ENCODE measurements around the gene DENND6A. TPM values are rescaled to one million over a fixed set of nuclear protein-coding genes. Genes with fewer than 3 reads are reported as not detected.
"Not testable (repeated sequence)": the region's sequence is repeated elsewhere in the genome, so short reads cannot be mapped to it uniquely, and the experiment has no call there.

Gene DENND6A
- total and polyA plus RNA-seq, 7 donors = 4.5 to 11.3 (median 10.4) TPM

DNA sequence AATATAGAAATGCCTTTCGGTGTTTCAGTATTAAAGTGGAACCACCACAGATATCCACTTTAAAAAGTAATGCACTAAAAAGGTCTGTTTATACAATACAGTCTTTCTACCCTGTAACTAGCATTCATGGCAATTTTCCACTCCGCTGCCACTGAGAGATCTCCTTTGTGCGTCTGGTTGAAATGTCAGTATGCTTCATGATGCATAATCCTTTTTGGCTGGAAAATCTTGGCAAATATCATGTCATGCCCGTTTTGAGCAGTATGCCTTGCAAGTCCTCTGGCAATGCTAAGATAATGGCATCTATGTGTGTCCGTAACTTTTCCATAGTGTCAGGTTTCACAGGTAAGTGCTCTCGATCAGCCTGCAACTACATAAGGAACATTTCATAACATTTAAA lies 64.9 kb downstream of the DENND6A start:
- no peaks in the 10 kb centered on the region for H3K27me3 ChIP-seq (ENCODE audit: insufficient read depth in 3 of 3, low read length in 2 of 3)
- H3K27ac ChIP-seq = no peak overlapping the region
- ATAC-seq (peak in 3 of 4 donors; percentile 27 to 79 (median 56)), DNase-seq (no peak)
- peaks cover 2 to 89% of the 10 kb centered on the region in 2 donors for H3K36me3 ChIP-seq (ENCODE audit: insufficient read depth in 1 of 2, low read depth in 1 of 2)
- intact Hi-C loops (cut with DNase I) = no loop called here
- no peaks in the 10 kb centered on the region for H3K9me3 ChIP-seq
- WGBS, 3 donors = 32 to 45% (median 32%) methylated on average over 6 of the region's 6 CpGs
- no peak overlapping the region for H3K4me3 ChIP-seq
- no peaks in the 10 kb centered on the region for H3K4me1 ChIP-seq
- TF ChIP-seq, protein P1, sequence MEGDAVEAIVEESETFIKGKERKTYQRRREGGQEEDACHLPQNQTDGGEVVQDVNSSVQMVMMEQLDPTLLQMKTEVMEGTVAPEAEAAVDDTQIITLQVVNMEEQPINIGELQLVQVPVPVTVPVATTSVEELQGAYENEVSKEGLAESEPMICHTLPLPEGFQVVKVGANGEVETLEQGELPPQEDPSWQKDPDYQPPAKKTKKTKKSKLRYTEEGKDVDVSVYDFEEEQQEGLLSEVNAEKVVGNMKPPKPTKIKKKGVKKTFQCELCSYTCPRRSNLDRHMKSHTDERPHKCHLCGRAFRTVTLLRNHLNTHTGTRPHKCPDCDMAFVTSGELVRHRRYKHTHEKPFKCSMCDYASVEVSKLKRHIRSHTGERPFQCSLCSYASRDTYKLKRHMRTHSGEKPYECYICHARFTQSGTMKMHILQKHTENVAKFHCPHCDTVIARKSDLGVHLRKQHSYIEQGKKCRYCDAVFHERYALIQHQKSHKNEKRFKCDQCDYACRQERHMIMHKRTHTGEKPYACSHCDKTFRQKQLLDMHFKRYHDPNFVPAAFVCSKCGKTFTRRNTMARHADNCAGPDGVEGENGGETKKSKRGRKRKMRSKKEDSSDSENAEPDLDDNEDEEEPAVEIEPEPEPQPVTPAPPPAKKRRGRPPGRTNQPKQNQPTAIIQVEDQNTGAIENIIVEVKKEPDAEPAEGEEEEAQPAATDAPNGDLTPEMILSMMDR (IDR thresholded peaks at IDR 0.05) = no peak

DNA sequence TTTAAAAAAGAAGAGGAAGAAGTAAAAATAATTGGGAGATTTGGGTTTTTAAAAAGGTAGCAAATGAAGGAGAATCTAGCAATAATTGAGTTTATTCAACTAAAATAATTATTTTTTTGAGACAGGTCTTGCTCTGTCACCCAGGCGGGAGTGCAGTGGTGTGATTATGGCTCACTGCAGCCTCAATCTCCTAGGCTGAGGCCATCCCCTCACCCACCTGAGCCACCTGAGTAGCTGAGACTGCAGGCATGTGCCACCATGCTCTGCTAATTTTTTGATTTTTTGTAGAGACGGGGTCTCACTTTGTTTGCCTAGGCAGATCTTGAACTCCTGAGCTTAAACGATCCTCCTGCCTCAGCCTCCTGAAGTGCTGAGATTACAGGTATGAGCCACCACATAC lies 68.1 kb downstream of the DENND6A start:
- TF ChIP-seq, protein P1 (IDR thresholded peaks at IDR 0.05) = no peak

DNA sequence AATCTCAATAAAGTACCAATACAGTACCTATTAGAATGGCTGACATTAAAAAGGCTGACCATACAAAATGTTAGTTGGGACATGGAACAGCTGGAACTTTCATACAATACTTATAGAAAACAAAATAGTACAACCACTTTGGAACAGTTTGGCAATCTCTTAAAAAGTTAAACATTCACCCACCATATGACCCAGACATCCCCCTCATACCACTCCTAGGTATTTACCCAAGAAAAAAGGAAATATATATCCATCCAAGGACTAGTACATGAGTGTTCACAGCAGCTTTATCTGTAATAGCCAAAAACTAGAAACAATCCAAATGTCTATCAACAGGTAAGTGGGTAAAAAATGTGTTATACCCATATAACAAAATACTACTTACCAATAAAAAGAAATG lies 70.5 kb downstream of the DENND6A start:
- Histone ChIP-seq H3K9me3 (no peaks in the 10 kb centered on the region), H3K27ac (no peak overlapping the region), H3K4me3 (no peak overlapping the region), H3K4me1 (no peaks in the 10 kb centered on the region), H3K36me3 (ENCODE audit: insufficient read depth in 1 of 2, low read depth in 1 of 2) (peaks cover 2 to 46% of the 10 kb centered on the region in 2 donors), H3K27me3 (ENCODE audit: insufficient read depth in 3 of 3, low read length in 2 of 3) (no peaks in the 10 kb centered on the region)
- ATAC-seq (no peak), DNase-seq (no peak)
- intact Hi-C loops (cut with DNase I) = no loop called here
- TF ChIP-seq, protein P1 (IDR thresholded peaks at IDR 0.05) = no peak

More for the DNA sequence above, 68.1 kb downstream of the DENND6A start:
- Histone ChIP-seq H3K27me3 (ENCODE audit: insufficient read depth in 3 of 3, low read length in 2 of 3) (no peaks in the 10 kb centered on the region), H3K36me3 (ENCODE audit: insufficient read depth in 1 of 2, low read depth in 1 of 2) (peaks cover 2 to 71% of the 10 kb centered on the region in 2 donors), H3K27ac (no peak overlapping the region), H3K4me1 (no peaks in the 10 kb centered on the region), H3K9me3 (no peaks in the 10 kb centered on the region), H3K4me3 (no peak overlapping the region)
- DNase-seq (no peak), ATAC-seq (no peak)
- 92 to 96% (median 95%) methylated on average over 3 of the region's 3 CpGs for WGBS, 3 donors
- intact Hi-C loops (cut with DNase I) = no loop called here

DNA sequence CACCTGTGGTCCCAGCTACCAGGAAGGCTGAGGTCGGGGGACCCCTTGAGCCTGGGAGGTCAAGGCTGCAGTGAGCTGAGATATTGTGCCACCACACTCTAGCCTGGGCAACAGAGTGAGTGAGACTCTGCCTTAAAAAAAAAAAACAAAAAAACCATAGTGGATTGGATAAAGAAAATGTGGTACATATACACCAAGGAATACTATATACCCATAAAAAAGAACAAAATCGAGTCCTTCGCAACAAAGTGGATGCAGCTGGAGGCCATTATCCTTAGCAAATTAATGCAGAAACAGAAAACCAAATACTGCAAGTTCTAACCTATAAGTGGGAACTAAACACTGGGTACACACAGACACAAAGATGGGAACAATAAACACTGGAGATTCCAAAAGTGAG lies 75.1 kb downstream of the DENND6A start:
- Histone ChIP-seq H3K27ac (no peak overlapping the region), H3K4me3 (no peak overlapping the region), H3K36me3 (ENCODE audit: insufficient read depth in 1 of 2, low read depth in 1 of 2) (peaks cover 0 to 3% of the 10 kb centered on the region in 2 donors), H3K9me3 (no peaks in the 10 kb centered on the region), H3K4me1 (no peaks in the 10 kb centered on the region), H3K27me3 (ENCODE audit: insufficient read depth in 3 of 3, low read length in 2 of 3) (no peaks in the 10 kb centered on the region)
- WGBS, 3 donors = 98 to 100% (median 99%) methylated on average over 3 of the region's 3 CpGs
- ATAC-seq = no peak
- TF ChIP-seq, protein P1 (IDR thresholded peaks at IDR 0.05) = no peak
- DNase-seq = no peak
- intact Hi-C loops (cut with DNase I) = no loop called here

DNA sequence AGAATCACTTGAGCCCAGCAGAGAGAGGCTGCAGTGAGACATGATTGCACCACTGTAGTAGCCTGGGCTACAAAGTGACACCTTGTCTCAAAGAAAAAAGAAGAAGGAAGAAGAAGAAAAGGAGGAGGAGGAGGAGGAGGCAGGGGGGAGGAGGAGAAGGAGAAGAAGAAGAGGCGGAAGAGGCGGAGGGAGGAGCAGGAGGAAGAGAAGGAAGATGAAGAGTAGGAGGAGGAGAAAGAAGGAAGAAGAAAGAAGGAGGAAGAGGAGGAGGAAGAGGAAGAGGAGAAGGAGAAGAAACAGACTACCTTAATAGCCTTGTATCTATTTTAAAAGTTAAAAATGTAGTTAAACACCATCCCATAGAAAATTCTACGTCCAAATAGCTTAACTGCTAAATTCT lies 76.6 kb downstream of the DENND6A start:
- no peaks in the 10 kb centered on the region for H3K9me3 ChIP-seq
- ATAC-seq = no peak
- H3K4me1 ChIP-seq = no peaks in the 10 kb centered on the region
- 63 to 90% (median 77%) methylated on average over 3 of the region's 3 CpGs for WGBS, 3 donors
- no peak for DNase-seq
- no peaks in the 10 kb centered on the region for H3K27me3 ChIP-seq (ENCODE audit: insufficient read depth in 3 of 3, low read length in 2 of 3)
- intact Hi-C loops (cut with DNase I) = no loop called here
- H3K36me3 ChIP-seq (ENCODE audit: insufficient read depth in 1 of 2, low read depth in 1 of 2) = no peaks in the 10 kb centered on the region
- TF ChIP-seq, protein P1 (IDR thresholded peaks at IDR 0.05) = no peak
- H3K27ac ChIP-seq = no peak overlapping the region
- no peak overlapping the region for H3K4me3 ChIP-seq

DNA sequence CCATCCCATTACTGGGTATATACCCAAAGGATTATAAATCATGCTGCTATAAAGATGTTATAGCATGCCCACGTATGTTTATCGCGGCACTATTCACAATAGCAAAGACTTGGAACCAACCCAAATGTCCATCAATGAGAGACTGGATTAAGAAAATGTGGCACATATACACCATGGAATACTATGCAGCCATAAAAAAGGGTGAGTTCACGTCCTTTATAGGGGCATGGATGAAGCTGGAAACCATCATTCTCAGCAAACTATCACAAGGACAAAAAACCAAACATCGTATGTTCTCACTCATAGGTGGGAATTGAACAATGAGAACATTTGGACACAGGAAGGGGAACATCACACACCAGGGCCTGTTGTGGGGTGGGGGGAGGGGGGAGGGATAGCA lies 81.0 kb downstream of the DENND6A start:
- ATAC-seq; DNase-seq; H3K27me3 ChIP-seq (ENCODE audit: insufficient read depth in 3 of 3, low read length in 2 of 3); intact Hi-C loops (cut with DNase I); H3K9me3 ChIP-seq; H3K36me3 ChIP-seq (ENCODE audit: insufficient read depth in 1 of 2, low read depth in 1 of 2); H3K27ac ChIP-seq; H3K4me1 ChIP-seq; H3K4me3 ChIP-seq: not testable (repeated sequence)
- WGBS, 3 donors = 96 to 97% (median 97%) methylated on average over 4 to 5 of the region's 5 CpGs
